ENCODE results near the gene CDCP1. TPM values are rescaled to one million over a fixed set of nuclear protein-coding genes. Genes with fewer than 3 reads are reported as not detected.

The CDCP1 gene
- total RNA-seq, 4 donors from 2014 or later = 41.6 to 64.6 (median 53.4) TPM

GRCh38 chr3:45151100-45151499 lies 4.9 kb upstream of the CDCP1 start:
- Histone ChIP-seq H3K4me1 (peaks cover 0 to 3% (median under 1%) of the 10 kb centered on the region in 4 donors), H3K27ac (no peak overlapping the region), H3K36me3 (no peaks in the 10 kb centered on the region), H3K4me3 (no peak overlapping the region), H3K9me3 (peaks cover 5 to 8% of the 10 kb centered on the region in 2 donors), H3K27me3 (peaks cover 5% of the 10 kb centered on the region)
- WGBS, 2 donors (ENCODE audit: low coverage in 1 of 2) = 59 to 70% methylated on average over 2 of the region's 2 CpGs
- TF ChIP-seq POLR2A (IDR thresholded peaks at IDR 0.05) = no peak
- no peak for TF ChIP-seq CTCF (IDR thresholded peaks at IDR 0.05)
- no peak for TF ChIP-seq POLR2AphosphoS5 (IDR thresholded peaks at IDR 0.05)
- TF ChIP-seq EP300 (IDR thresholded peaks at IDR 0.05; ENCODE audit: low read depth) = no peak
- in situ Hi-C loops (cut with MboI; ENCODE audit: low pct_ligation_motif_present in 1 of 4, low pct_unique_long_range_greater_than_20kb in 1 of 4, low sequenced_read_pairs in 3 of 4) (no loop called here), intact Hi-C loops (cut with DNase I; ENCODE audit: low total_unique reads) (no loop called here)
- DNase-seq = no peak

- intact Hi-C loops (cut with DNase I; ENCODE audit: low total_unique reads) (no loop called here), in situ Hi-C loops (cut with MboI; ENCODE audit: low pct_ligation_motif_present in 1 of 4, low pct_unique_long_range_greater_than_20kb in 1 of 4, low sequenced_read_pairs in 3 of 4) (no loop called here)
- H3K27ac ChIP-seq = no peak overlapping the region
- H3K36me3 ChIP-seq = no peaks in the 10 kb centered on the region
- peaks cover 0 to 23% (median 10%) of the 10 kb centered on the region in 4 donors for H3K4me1 ChIP-seq
- 70% methylated on average over 2 of the region's 2 CpGs for WGBS, 2 donors (ENCODE audit: low coverage in 1 of 2)
- peaks cover 18% of the 10 kb centered on the region for H3K27me3 ChIP-seq
- H3K4me3 ChIP-seq = no peak overlapping the region
- TF ChIP-seq EP300 (IDR thresholded peaks at IDR 0.05; ENCODE audit: low read depth) = no peak
- TF ChIP-seq CTCF (IDR thresholded peaks at IDR 0.05) = no peak
- TF ChIP-seq POLR2AphosphoS5 (IDR thresholded peaks at IDR 0.05) = no peak
- no peak for TF ChIP-seq POLR2A (IDR thresholded peaks at IDR 0.05)
- H3K9me3 ChIP-seq = peaks cover 5 to 8% of the 10 kb centered on the region in 2 donors
- DNase-seq = no peak
These were observed 2.7 kb upstream of the CDCP1 start for GRCh38 chr3:45148921-45149320.

- 21 to 24% methylated on average over 5 to 15 of the region's 15 CpGs for WGBS, 2 donors (ENCODE audit: low coverage in 1 of 2)
- in situ Hi-C loops (cut with MboI; ENCODE audit: low pct_ligation_motif_present in 1 of 4, low pct_unique_long_range_greater_than_20kb in 1 of 4, low sequenced_read_pairs in 3 of 4) = no loop called here
These were observed 955 bp downstream of the CDCP1 start for GRCh38 chr3:45145223-45145622.

More at GRCh38 chr3:45145223-45145622, 955 bp downstream of the CDCP1 start:
- no peak for DNase-seq
- Histone ChIP-seq H3K4me1 (peaks cover 8 to 41% (median 23%) of the 10 kb centered on the region in 4 donors), H3K27ac (peak overlapping the region; percentile 76 to 90 (median 88)), H3K4me3 (peak overlapping the region; percentile 35 to 65 (median 59)), H3K9me3 (no peaks in the 10 kb centered on the region), H3K36me3 (no peaks in the 10 kb centered on the region), H3K27me3 (peaks cover 18% of the 10 kb centered on the region)
- TF ChIP-seq EP300 (IDR thresholded peaks at IDR 0.05; ENCODE audit: low read depth) = no peak
- no peak for TF ChIP-seq POLR2AphosphoS5 (IDR thresholded peaks at IDR 0.05)
- no peak for TF ChIP-seq CTCF (IDR thresholded peaks at IDR 0.05)
- TF ChIP-seq POLR2A (IDR thresholded peaks at IDR 0.05) = no peak
- intact Hi-C loops (cut with DNase I; ENCODE audit: low total_unique reads) = no loop called here

Measured in transverse colon (tissue), 4 donors.